Right forelimb (tissue), 1 donor: ENCODE results near the gene NAXE.
"Not testable (repeated sequence)": the region's sequence is repeated elsewhere in the genome, so short reads cannot be mapped to it uniquely, and the experiment has no call there.

Experiments used
- DNase-seq: peaks from one replicate; pipeline ENCODE4 v3.0.0-alpha.2; 2018

The NAXE gene

GRCh38 chr1:156624814-156625435, 33.3 kb downstream of the NAXE start:
- no peak for DNase-seq

GRCh38 chr1:156625436-156626078, 34.0 kb downstream of the NAXE start:
- peak; percentile 80 for DNase-seq

- DNase-seq = no peak
Observed at GRCh38 chr1:156626079-156626438, 34.5 kb downstream of the NAXE start.

- DNase-seq = no peak
Observed at GRCh38 chr1:156627313-156627880, 35.8 kb downstream of the NAXE start.

GRCh38 chr1:156629823-156630449, 38.4 kb downstream of the NAXE start:
- DNase-seq = no peak

- not testable (repeated sequence) for DNase-seq
Observed at GRCh38 chr1:156631152-156631551, 39.6 kb downstream of the NAXE start.

- no peak for DNase-seq
Observed at GRCh38 chr1:156632355-156632754, 40.8 kb downstream of the NAXE start.

GRCh38 chr1:156638189-156638985, 46.8 kb downstream of the NAXE start:
- no peak for DNase-seq

GRCh38 chr1:156639601-156640101, 48.1 kb downstream of the NAXE start:
- no peak for DNase-seq

GRCh38 chr1:156640842-156641706, 49.5 kb downstream of the NAXE start:
- DNase-seq = no peak

- DNase-seq = peak; percentile 59
Observed at GRCh38 chr1:156641761-156642264, 50.2 kb downstream of the NAXE start, which contains the start of gene BCAN. TSS of gene BCAN (plus strand) at chr1:156642117. CDS start at chr1:156646055, 3,938 bp downstream.

- DNase-seq = no peak
Observed at GRCh38 chr1:156642265-156643048, 50.9 kb downstream of the NAXE start.

- no peak for DNase-seq
Observed at GRCh38 chr1:156643049-156643777, 51.6 kb downstream of the NAXE start.

- DNase-seq = no peak
Observed at GRCh38 chr1:156643778-156644092, 52.2 kb downstream of the NAXE start.
